T-cell (primary cell): Measurements from ENCODE around the gene MTFMT. TPM values are rescaled to one million over a fixed set of nuclear protein-coding genes. Genes with fewer than 3 reads are reported as not detected.
A peak's percentile ranks its signal among the peaks of the same experiment; 100 is the strongest.

ENCODE experiments used
- ATAC-seq, 4 experiments: fragments of 200-7000 bp in 3 of 4; fragments of 150-1000 bp in 1 of 4; cut with Tn5 transposase; replicated peaks in 1 of 4; 1 replicate in 3 of 4; 2 replicates in 1 of 4; pipeline ENCODE4 v1.10.0; 2021; ENCODE audit warnings: moderate library complexity in 3 of 4, mild to moderate bottlenecking in 2 of 4, moderate number of reproducible peaks in 1 of 4
- CTCF ChIA-PET, 2 donors: fragments of 300-600 bp; sonication (Branson Sonifier 250); formaldehyde crosslinking; loops; one replicate each; lab custom pipeline; 2022; ENCODE audit warnings: antibody characterized with exemption in 2 of 2; lab: Charles Lee
- POLR2A ChIA-PET, 2 donors: fragments of 300-600 bp; sonication (Branson Sonifier 250); formaldehyde crosslinking; loops; one replicate each; lab custom pipeline; 2022; ENCODE audit warnings: antibody characterized with exemption in 2 of 2; lab: Charles Lee
- DNase-seq, 35 experiments: peaks; one replicate each; pipeline versions ENCODE4 v3.0.0 to v3.0.0-alpha.2; 2013 to 2023
- H3K27ac ChIP-seq: one replicate; pipeline ENCODE4 v1.5.1; 2013; ENCODE audit warnings: low read length
- H3K27me3 ChIP-seq, 2 experiments: replicated peaks in 1 of 2; 1 replicate in 1 of 2; 2 replicates in 1 of 2; pipeline versions ENCODE4 v1.6.1 to v1.7.0; 2013; ENCODE audit warnings: low read length in 1 of 2, mixed read lengths in 1 of 2; ENCODE audit not compliant: control insufficient read depth in 2 of 2, insufficient read depth in 2 of 2; ENCODE audit errors: extremely low read depth in 1 of 2
- H3K36me3 ChIP-seq, 2 donors: 1 replicate in 1 of 2; 2 replicates in 1 of 2; pipeline versions ENCODE4 v1.6.1 to v1.7.0; 2013; ENCODE audit warnings: low read length in 1 of 2; ENCODE audit not compliant: control insufficient read depth in 2 of 2, insufficient read depth in 1 of 2; ENCODE audit errors: extremely low read depth in 1 of 2
- H3K4me1 ChIP-seq, 2 experiments: 1 replicate in 1 of 2; 2 replicates in 1 of 2; pipeline versions ENCODE4 v1.6.1 to v1.7.0; 2013; ENCODE audit warnings: low read length in 2 of 2, mixed read lengths in 1 of 2; ENCODE audit not compliant: insufficient read depth in 2 of 2, control insufficient read depth in 1 of 2; ENCODE audit errors: extremely low read depth in 1 of 2
- H3K4me3 ChIP-seq, 2 donors: 1 replicate in 1 of 2; 2 replicates in 1 of 2; pipeline versions ENCODE4 v1.5.1 to v1.7.0; 2013; ENCODE audit warnings: mild to moderate bottlenecking in 2 of 2, low read length in 1 of 2, moderate library complexity in 1 of 2; ENCODE audit not compliant: control insufficient read depth in 1 of 2; ENCODE audit errors: extremely low read depth in 1 of 2
- H3K9me3 ChIP-seq: 2 replicates; pipeline ENCODE4 v1.7.0; 2013
- H3K27ac Mint-ChIP-seq, 2 donors: one replicate each; pipeline ENCODE4 v1.8.0; 2020 to 2021; ENCODE audit warnings: mild to moderate bottlenecking in 2 of 2, mixed read lengths in 2 of 2
- H3K27me3 Mint-ChIP-seq, 2 donors: one replicate each; pipeline ENCODE4 v1.8.0; 2021 to 2022; ENCODE audit warnings: mixed read lengths in 2 of 2
- H3K36me3 Mint-ChIP-seq: one replicate; pipeline ENCODE4 v1.8.0; 2021; ENCODE audit warnings: mixed read lengths
- H3K4me1 Mint-ChIP-seq, 3 donors: one replicate each; pipeline ENCODE4 v1.8.0; 2020 to 2022; ENCODE audit warnings: mixed read lengths in 3 of 3, mild to moderate bottlenecking in 1 of 3
- H3K4me3 Mint-ChIP-seq, 3 donors: one replicate each; pipeline ENCODE4 v1.8.0; 2020 to 2022; ENCODE audit warnings: mild to moderate bottlenecking in 3 of 3, mixed read lengths in 3 of 3, moderate library complexity in 3 of 3
- H3K9me3 Mint-ChIP-seq, 3 donors: one replicate each; pipeline ENCODE4 v1.8.0; 2020 to 2022; ENCODE audit warnings: mixed read lengths in 3 of 3
- whole genome bisulfite sequencing: methylation state at CpG from one replicate; pipeline ENCODE4 v1.1.5; 2013; ENCODE audit warnings: missing lambda C conversion rate; ENCODE audit not compliant: insufficient coverage; 5-methylcytosine and 5-hydroxymethylcytosine counted together
- total RNA-seq, 35 experiments: library from RNA in 6 of 35; stranded (reverse) in 6 of 35; fragments of 120-200 nt in 1 of 35; gene quantifications; one replicate each; pipeline versions ENCODE4 v1.2.1 to v1.2.4 and lab custom pipeline; 2013 to 2026

Gene MTFMT
- total RNA-seq, 5 donors from 2014 or later (not counting 1 experiment from before 2014, with no cell fraction given): 10.3 to 22.0 (median 19.2) TPM

DNA sequence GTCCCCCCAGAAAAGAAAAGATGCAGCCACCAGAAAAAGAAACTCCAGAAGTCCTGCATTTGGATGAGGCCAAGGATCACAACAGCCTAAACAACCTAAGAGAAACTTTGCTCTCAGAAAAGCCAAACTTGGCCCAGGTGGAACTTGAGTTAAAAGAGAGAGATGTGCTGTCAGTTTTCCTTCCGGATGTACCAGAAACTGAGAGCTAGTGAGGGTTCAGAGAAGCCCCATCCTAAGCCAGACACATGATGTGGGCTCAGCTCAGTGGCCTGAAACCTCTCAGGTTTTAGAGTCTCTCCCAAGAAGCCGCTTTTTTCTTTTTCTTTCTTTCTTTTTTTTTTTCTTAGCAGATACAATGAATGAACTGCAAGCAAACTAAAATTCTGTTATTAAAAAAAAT, 23.5 kb upstream of the MTFMT start:
- H3K4me3 ChIP-seq: no peak overlapping the region
- H3K9me3 Mint-ChIP-seq: no peaks in the 10 kb centered on the region
- peaks cover 0 to 3% of the 10 kb centered on the region in 2 donors for H3K36me3 ChIP-seq
- H3K4me1 ChIP-seq: peaks cover 2 to 10% of the 10 kb centered on the region in 2 experiments
- no peak overlapping the region for H3K27ac ChIP-seq
- no peaks in the 10 kb centered on the region for H3K9me3 ChIP-seq
- H3K4me3 Mint-ChIP-seq: no peak overlapping the region
- peaks cover 0 to 12% of the 10 kb centered on the region in 2 experiments for H3K27me3 ChIP-seq
- ChIA-PET POLR2A (interaction anchor here in 1 of 2 donors (0.7 kb wide), 1 partner anchor 32 kb away, joined by 8 read pairs; no protein-coding TSS in a partner anchor), CTCF (interaction anchor here (0.7 kb wide), 3 partner anchors 19 to 64 kb away, joined by 3 to 9 read pairs (median 3); no protein-coding TSS in a partner anchor)
- H3K36me3 Mint-ChIP-seq: no peaks in the 10 kb centered on the region
- no CpG with 5 or more reads among the region's 2 CpGs for WGBS
- ATAC-seq: no peak
- H3K27ac Mint-ChIP-seq: no peak overlapping the region
- H3K27me3 Mint-ChIP-seq: peaks cover 0 to 2% of the 10 kb centered on the region in 2 donors
- no peak for DNase-seq
- peaks cover 12 to 18% (median 14%) of the 10 kb centered on the region in 3 donors for H3K4me1 Mint-ChIP-seq

DNA sequence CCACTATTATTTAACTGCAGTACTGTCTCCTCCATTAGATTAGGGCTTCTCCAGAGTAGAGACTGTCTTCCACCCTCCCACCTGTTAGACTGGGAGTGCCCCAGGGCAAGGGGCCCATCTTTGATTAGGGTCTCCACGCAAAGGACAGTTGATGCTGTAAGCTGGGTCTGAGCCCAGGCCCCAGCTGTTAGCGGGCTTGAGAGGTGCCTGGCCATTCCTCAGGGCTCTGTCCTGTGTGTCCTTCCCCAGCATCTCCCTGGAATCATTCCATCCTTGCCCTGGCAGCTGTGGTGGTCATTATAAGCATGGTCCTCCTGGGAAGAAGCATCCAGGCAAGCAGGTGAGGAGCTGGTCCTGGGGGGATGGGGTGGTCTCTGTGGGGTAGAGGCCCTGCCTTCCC, 21.8 kb upstream of the MTFMT start:
- Mint-ChIP-seq H3K27me3 (no peaks in the 10 kb centered on the region), H3K36me3 (no peaks in the 10 kb centered on the region), H3K27ac (no peak overlapping the region), H3K4me1 (peaks cover 12 to 18% (median 14%) of the 10 kb centered on the region in 3 donors), H3K4me3 (no peak overlapping the region), H3K9me3 (no peaks in the 10 kb centered on the region)
- H3K27me3 ChIP-seq: peaks cover 0 to 13% of the 10 kb centered on the region in 2 experiments
- no peaks in the 10 kb centered on the region for H3K9me3 ChIP-seq
- WGBS: 95% methylated on average over 2 of the region's 2 CpGs
- H3K4me1 ChIP-seq: peaks cover 2 to 10% of the 10 kb centered on the region in 2 experiments
- H3K27ac ChIP-seq: no peak overlapping the region
- no peak for DNase-seq
- ChIA-PET CTCF (no interaction called here), POLR2A (no interaction called here)
- H3K4me3 ChIP-seq: no peak overlapping the region
- H3K36me3 ChIP-seq: peaks cover 0 to 3% of the 10 kb centered on the region in 2 donors
- ATAC-seq: no peak

DNA sequence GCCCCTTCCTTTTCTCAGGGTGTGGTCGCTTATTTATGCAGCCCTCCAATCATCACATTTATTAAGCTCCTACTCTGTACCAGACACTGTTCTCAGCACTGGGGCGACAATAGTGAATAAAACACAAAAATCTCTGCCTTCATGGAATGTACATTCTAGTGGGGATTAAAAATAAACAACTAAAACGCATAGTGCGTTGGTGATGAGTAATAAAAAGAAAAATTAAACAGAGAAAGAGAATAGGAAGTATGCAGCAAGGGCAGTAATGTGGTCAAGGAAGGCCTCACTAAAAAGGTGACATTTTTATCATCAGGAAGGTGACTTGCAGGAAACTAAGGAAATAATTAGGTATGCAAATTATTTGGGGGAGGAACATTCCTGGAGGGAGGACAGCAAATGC, 20.8 kb upstream of the MTFMT start:
- peaks cover 0 to 3% of the 10 kb centered on the region in 2 donors for H3K36me3 ChIP-seq
- Mint-ChIP-seq H3K4me1 (peaks cover 12 to 16% (median 14%) of the 10 kb centered on the region in 3 donors), H3K27me3 (peaks cover 0 to 3% of the 10 kb centered on the region in 2 donors), H3K27ac (no peak overlapping the region), H3K9me3 (no peaks in the 10 kb centered on the region), H3K4me3 (peak overlapping the region in 1 of 3 donors; percentile 73), H3K36me3 (no peaks in the 10 kb centered on the region)
- peaks cover 0 to 10% of the 10 kb centered on the region in 2 experiments for H3K27me3 ChIP-seq
- H3K27ac ChIP-seq: no peak overlapping the region
- ChIA-PET CTCF (no interaction called here), POLR2A (no interaction called here)
- DNase-seq (no peak), ATAC-seq (no peak)
- H3K4me3 ChIP-seq: no peak overlapping the region
- no CpG with 5 or more reads among the region's 4 CpGs for WGBS
- H3K4me1 ChIP-seq: peaks cover 2 to 10% of the 10 kb centered on the region in 2 experiments
- H3K9me3 ChIP-seq: no peaks in the 10 kb centered on the region

DNA sequence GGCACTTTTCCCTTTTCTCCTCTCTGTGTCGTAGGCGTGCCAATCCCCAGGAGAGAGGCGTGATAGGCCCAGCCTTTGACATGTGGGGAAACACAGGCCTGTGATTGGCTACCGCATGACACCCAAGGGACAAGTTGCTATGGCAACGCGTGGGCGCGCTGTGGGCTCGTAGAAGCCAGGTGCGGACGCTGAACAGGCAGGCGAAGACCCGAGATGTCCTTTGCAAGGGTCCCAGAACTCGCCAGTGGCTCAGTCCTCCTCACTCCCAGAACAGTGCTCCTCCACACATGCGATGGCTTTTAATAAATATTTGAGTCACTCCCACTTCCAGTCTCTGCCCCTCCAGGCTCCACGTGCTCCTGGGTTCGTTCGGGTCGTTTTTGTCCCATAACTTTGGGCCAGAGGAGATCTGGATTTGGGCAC, 20.0 kb upstream of the MTFMT start:
- ChIA-PET POLR2A (interaction anchor here in 1 of 2 donors (0.7 kb wide), 1 partner anchor 67 kb away, joined by 4 read pairs; no protein-coding TSS in a partner anchor), CTCF (no interaction called here)
- Mint-ChIP-seq H3K27me3 (peaks cover 0 to 3% of the 10 kb centered on the region in 2 donors), H3K4me1 (peaks cover 12 to 16% (median 14%) of the 10 kb centered on the region in 3 donors), H3K4me3 (peak overlapping the region; percentile 63 to 73 (median 65)), H3K27ac (no peak overlapping the region), H3K9me3 (no peaks in the 10 kb centered on the region), H3K36me3 (no peaks in the 10 kb centered on the region)
- Histone ChIP-seq H3K4me3 (peak overlapping the region; percentile 36 to 60), H3K36me3 (no peaks in the 10 kb centered on the region), H3K27ac (no peak overlapping the region), H3K9me3 (no peaks in the 10 kb centered on the region), H3K27me3 (peaks cover 0 to 11% of the 10 kb centered on the region in 2 experiments), H3K4me1 (peaks cover 2 to 10% of the 10 kb centered on the region in 2 experiments)
- 9% methylated on average over 10 of the region's 19 CpGs for WGBS
- DNase-seq: peak; percentile 51 to 94 (median 82)
- peak; percentile 95 to 100 (median 98) for ATAC-seq

DNA sequence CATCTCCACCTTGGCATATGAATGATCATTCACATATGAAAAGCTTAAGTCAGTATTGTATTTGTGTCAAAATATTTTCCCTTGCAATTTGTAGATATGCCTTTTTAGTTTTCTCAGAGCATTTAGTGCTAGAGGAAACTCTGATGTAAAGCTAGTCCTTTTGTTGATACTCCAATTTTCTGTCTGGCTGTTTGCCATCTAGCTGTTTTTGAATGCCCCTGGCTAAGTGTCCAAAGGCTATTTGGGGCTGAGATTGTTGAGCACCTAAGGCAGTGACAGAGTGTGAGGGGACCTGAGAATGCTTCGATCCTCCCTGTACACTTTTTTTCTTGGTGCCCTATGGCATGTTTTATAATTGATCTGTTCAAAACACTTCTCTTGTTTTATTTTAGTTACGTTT, 18.8 kb upstream of the MTFMT start:
- POLR2A ChIA-PET: no interaction called here
- 60% methylated on average over 1 of the region's 2 CpGs for WGBS
- H3K36me3 Mint-ChIP-seq: no peaks in the 10 kb centered on the region

DNA sequence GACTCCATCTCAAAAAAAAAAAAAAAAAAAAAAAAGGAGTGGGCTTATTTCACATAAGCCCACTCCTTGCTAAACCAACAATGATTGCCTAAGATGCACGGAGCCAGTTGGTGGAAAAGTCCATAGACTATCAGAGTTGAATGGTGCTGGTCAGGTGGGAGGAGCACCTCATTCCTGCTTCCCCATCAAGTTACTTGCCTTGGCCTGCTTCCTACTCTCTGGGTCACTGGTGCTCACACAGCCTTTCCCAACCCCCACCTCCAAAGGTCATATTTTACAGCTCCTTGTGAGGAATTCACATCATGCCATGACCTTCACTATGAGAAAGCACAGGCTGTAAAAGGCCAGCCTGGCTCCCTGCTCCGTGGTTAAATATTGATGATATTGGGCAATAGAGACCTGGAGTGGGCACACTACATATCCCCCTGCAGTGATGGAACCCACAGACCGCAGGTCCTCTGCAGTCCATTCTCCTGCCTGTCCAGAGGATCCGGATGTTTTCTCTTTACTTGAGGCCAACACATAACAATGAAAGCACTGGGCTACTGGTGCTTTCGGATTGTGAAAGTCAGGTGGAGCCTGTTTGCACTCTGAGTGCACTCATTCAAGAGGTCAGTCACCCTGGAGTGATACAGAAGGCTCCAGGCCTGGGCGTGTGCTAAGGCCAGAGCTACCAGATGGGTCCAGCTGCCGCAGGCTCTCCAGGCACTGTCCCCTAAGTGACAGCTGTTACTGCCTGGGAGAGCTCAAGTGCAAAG, 15.5 kb upstream of the MTFMT start, which contains the start of gene SLC51B:
Gene SLC51B, plus strand, starts transcription at position 664 of the 758 bp plus-strand sequence. CDS start 4,618 bp downstream, outside the sequence.
- POLR2A ChIA-PET: no interaction called here

More for the DNA sequence above, 18.8 kb upstream of the MTFMT start:
- CTCF ChIA-PET: interaction anchor here in 1 of 2 donors (0.6 to 0.7 kb wide), 2 partner anchors 17 to 52 kb away, joined by 3 to 6 read pairs; no protein-coding TSS in a partner anchor
- H3K9me3 ChIP-seq: no peaks in the 10 kb centered on the region
- Mint-ChIP-seq H3K4me3 (no peak overlapping the region), H3K27me3 (peaks cover 0 to 3% of the 10 kb centered on the region in 2 donors), H3K9me3 (no peaks in the 10 kb centered on the region), H3K27ac (no peak overlapping the region), H3K4me1 (peaks cover 12 to 16% (median 14%) of the 10 kb centered on the region in 3 donors)
- H3K4me3 ChIP-seq: no peak overlapping the region
- no peak overlapping the region for H3K27ac ChIP-seq
- H3K27me3 ChIP-seq: peaks cover 0 to 11% of the 10 kb centered on the region in 2 experiments
- no peak for ATAC-seq
- H3K4me1 ChIP-seq: peaks cover 2 to 10% of the 10 kb centered on the region in 2 experiments
- DNase-seq: no peak
- no peaks in the 10 kb centered on the region for H3K36me3 ChIP-seq

More for the DNA sequence above, 15.5 kb upstream of the MTFMT start, which contains the start of gene SLC51B:
- Histone ChIP-seq H3K27me3 (peaks cover 0 to 13% of the 10 kb centered on the region in 2 experiments), H3K4me1 (peaks cover 2 to 9% of the 10 kb centered on the region in 2 experiments), H3K4me3 (no peak within 1 kb of the TSS), H3K36me3 (no peaks in the 10 kb centered on the region), H3K27ac (no peak within 1 kb of the TSS), H3K9me3 (no peaks in the 10 kb centered on the region)
- H3K36me3 Mint-ChIP-seq: no peaks in the 10 kb centered on the region
- ATAC-seq (no peak), DNase-seq (no peak)
- H3K4me1 Mint-ChIP-seq: peaks cover 9 to 10% (median 10%) of the 10 kb centered on the region in 3 donors
- 86% methylated on average over 4 of the region's 7 CpGs for WGBS
- no peak within 1 kb of the TSS for H3K27ac Mint-ChIP-seq
- H3K4me3 Mint-ChIP-seq: no peak within 1 kb of the TSS
- H3K27me3 Mint-ChIP-seq: peaks cover 3% of the 10 kb centered on the region in 2 donors
- CTCF ChIA-PET: interaction anchor here in 1 of 2 donors (0.5 kb wide), 1 partner anchor 325 kb away, joined by 5 read pairs; no protein-coding TSS in a partner anchor
- no peaks in the 10 kb centered on the region for H3K9me3 Mint-ChIP-seq
